GM18861 (cell line): Measurements from ENCODE around the gene TNNI3.
"Not testable (repeated sequence)": the region's sequence is repeated elsewhere in the genome, so short reads cannot be mapped to it uniquely, and the experiment has no call there.

Experiments
- ATAC-seq: cut with Tn5 transposase; IDR thresholded peaks from one replicate; pipeline ENCODE4 v1.9.1; 2021; ENCODE audit not compliant: unreplicated experiment

The TNNI3 gene

GRCh38 chr19:55173186-55173713 lies 15.7 kb upstream of the TNNI3 start:
- no peak for ATAC-seq

GRCh38 chr19:55172741-55173140 lies 15.2 kb upstream of the TNNI3 start:
- ATAC-seq, result no peak

DNA sequence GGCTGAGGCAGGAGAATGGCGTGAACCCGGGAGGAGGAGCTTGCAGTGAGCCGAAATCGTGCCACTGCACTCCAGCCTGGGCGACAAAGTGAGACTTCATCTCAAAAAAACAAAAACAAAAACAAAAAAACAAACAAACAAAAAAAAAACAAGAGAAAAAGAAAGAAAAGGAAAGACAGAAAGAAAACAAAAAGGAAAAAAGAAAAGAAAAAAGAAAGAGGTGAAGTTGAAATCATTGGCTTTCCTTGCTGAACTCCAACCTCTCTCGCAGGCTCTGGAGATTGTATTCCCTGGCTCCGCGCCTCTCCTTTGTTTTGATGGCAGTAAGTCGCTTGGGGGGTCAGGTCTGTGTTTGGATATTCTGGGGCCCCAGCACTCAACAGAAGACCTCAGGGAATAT lies 14.8 kb upstream of the TNNI3 start:
- ATAC-seq, result not testable (repeated sequence)

DNA sequence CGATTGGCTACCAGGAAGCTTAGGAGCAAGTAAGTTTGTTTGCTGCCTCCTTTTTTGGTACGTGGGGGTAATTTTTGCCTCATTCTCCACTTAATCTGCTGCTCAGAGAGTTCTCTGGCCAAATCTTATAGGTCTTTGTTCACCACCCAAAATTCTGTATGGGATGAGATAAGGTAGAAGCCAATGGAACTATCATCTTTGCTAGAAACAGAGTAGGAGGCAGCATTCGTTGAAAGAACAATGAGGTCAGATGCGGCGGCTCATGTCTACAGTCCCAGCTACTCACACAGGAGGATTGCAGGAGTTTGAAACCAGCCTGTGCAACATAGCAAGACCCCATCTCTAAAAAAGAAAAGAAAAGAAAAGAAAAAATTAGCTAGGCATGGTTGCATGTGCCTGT lies 13.9 kb upstream of the TNNI3 start:
- no peak for ATAC-seq

GRCh38 chr19:55169136-55169535 lies 11.6 kb upstream of the TNNI3 start:
- ATAC-seq, result no peak

GRCh38 chr19:55166530-55167268 lies 9.2 kb upstream of the TNNI3 start, which contains the start of gene DNAAF3:
TSS of gene DNAAF3 (minus strand) at chr19:55166613. CDS start at chr19:55166413, 200 bp downstream.
- ATAC-seq, result no peak

GRCh38 chr19:55165952-55166529 lies 8.5 kb upstream of the TNNI3 start:
- ATAC-seq, result no peak

GRCh38 chr19:55161571-55162322 lies 4.2 kb upstream of the TNNI3 start:
- no peak for ATAC-seq

DNA sequence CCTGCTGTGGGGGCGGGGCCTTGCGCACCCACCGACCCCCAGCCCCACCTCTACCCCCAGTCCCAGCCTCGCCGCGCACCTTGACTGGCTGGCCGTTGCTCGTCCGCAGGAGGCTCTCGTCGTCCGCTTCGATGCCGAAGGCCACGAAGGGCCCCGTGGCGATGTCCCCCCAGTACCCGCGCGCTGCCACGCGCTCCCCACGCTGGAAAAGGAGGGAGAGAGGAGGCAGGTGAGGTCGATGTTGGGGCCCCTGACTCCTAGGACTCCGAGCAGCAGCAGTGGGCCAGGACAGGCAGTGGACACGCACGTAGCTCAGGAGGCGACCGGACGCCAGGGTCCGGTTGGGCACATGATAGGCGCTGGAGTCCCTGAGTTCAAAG lies 3.4 kb upstream of the TNNI3 start:
- ATAC-seq, result no peak

DNA sequence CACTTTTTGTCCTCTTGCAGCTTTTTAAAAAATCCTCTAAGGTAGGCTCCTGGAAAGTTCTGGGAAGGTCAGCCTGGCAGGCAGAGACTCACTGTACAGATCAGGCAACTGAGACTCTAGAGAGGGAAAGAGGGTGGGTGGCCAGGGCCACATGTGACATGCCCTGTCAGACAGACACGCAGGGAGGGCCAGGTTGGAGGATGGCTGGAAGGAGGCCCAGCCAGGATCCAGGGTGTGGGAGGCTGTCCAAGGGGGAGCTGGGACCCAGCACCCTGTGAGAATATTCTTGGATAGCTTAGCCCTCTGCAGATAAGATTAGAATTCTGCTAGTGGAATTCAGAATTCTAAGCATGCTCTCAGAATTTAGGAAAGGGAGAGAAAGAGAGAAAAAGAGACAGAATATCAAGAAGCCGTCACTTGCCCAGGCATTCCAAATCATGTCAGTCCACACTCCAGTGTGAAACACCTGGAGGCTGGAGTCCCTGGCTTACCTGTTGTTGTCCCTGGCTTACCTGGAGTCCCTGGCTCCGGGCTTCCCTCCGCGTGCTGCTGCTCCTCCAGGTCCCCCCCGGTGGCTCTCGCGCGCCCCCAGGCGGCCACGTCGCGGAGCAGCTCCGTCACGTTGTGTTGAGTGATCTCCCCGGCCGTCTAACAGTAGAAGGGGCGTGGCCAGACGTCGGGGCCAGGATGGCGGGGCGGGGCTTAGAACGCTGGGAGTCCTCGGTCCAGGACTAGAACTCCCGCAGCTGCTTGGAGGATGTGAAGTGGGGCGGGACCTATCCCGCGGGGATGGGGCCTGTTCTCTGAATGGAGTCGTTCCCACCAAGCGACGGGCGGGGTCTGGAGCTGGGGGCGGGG lies 2.8 kb upstream of the TNNI3 start:
- no peak for ATAC-seq

DNA sequence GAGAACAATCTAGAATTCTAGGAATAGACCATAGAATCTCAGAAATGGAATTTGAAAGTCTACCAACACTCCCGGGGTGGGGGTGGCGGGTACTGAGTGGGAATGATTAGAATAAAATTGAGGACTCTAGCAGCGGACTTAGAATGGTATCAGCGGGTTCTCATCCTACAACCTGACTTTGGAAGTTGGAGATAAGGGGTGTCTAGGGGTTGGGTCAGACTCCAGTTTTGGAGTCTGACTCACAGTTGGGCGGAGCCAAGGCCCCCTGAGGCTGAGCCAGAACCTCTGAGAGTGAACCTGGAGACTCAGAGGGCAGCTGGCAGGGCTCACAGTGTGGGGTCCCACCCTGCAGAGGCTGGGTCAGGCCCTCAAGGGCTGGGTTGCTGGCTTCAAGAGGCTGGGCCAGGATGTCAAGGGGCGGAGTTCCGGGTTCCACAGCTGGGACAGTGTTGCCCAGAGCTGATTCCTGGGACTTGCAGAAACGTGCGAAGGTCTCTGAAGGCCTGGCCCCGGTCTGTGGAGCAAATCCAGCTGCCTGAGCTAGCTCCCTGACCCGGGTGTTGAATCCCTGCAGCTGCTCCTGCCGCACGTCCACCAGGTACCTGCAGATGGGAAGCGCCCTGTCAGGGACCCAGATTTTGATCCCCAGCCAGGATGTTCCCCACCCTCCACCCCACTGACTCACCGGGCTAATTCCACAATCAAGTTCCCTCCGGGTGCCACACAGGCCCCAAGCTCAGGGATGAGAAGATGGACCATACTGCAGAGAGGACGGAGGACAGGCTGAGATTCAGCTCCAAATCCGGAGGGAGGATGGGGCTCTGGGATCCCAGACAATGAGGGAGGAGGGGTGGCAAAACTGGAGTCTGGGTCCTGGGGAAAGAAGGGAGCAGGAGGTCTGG lies 1.6 kb upstream of the TNNI3 start:
- no peak for ATAC-seq

DNA sequence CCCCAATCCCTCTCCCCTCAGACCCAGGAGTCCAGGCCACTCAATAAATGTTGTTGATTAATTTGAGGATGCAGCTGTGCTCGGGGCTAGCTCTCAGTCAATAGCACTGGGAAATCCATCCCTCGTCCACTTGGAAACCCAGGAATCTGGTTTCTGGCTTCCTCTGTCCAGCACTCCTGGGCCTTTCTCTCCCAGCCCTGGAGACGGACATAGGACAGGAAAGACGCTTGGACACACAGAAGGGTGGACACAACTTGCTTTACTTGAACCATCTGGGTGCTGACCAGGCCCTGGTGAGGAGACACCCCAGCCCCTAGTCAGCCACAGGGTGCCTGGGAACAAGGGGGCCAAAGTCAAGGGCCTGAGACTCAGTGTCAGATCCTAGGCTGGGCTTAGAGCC lies 891 bp upstream of the TNNI3 start:
- ATAC-seq, result no peak

GRCh38 chr19:55156202-55157063 lies 1.1 kb downstream of the TNNI3 start:
- no peak for ATAC-seq

GRCh38 chr19:55155784-55156183 lies 1.7 kb downstream of the TNNI3 start:
- not testable (repeated sequence) for ATAC-seq

GRCh38 chr19:55153652-55154264 lies 3.8 kb downstream of the TNNI3 start:
- ATAC-seq, result no peak

DNA sequence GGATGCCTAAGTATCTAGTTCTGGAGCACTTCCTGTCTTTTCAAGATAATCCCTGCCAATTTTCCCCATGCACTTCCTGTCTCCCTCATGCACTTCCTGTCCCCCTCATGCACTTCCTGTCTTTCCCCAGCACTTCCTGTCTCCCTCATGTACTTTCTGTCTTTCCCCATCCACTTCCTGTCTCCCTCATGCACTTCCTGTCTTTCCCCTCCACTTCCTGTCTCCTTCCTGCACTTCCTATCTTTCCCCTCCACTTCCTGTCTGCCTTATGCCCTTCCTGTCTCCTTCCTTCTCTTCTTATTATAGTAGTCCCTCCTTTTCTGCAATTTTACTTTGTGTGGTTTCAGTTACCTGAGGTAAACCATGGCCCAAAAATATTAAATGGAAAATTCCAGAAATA lies 5.5 kb downstream of the TNNI3 start:
- no peak for ATAC-seq

DNA sequence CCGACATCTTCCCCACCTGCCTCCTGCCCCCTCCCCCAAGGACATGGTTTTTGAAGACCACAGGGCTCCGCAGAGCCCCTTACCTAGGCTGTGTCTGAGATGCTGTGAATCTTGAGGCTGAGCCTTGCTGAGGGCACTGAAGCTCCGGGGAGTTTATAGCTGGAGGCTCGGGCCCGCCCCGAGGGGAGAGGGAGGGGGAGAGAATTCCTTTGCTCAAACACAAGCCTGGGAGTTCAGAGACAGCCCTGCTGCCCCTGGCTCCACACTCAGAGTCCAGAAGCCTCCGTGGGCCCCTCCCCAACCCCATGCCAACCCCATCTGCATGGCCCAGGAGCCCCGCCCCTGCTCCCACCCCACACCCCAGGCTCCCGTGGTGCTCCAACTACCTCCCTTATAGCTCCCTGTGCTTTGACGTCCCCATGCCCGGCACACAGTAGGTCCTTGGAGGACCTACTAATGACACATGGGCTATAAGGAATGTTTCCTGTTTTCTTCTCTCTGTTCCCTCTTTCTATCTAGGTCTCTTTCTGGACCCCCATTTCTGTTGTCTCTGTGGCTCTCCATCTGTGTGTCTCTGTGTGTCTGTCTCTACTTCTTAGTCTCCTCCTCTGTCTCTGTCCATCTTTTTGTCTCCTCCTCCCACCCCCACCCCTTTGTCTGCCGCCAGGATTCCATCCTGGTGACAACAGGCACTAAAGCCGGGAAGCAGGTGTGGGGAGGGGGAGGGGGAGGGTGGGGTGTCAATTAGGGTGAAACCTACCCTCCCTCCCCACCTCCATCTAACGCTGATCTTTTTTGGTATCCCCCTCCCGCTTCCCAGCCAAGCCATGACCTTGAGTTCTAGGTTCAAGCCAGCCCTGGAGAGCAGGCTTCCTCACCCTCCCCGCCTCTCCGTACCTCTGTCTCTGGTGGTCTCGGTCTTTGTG lies 8.2 kb downstream of the TNNI3 start, which contains the start of gene TNNT1:
Gene TNNT1 (minus strand): TSS at position 129 of the 926 bp plus-strand sequence. CDS start 2,049 bp downstream, outside the sequence.
- ATAC-seq, result no peak
